Gastrocnemius medialis (tissue), 4 donors: ENCODE results near the gene DSE. TPM values are rescaled to one million over a fixed set of nuclear protein-coding genes. Genes with fewer than 3 reads are reported as not detected.

ENCODE experiments used
- ATAC-seq, 2 donors: fragments of 150-250 bp; one replicate each; pipeline ENCODE4 v1.9.1; 2016
- DNase-seq, 2 donors: peaks; one replicate each; pipeline ENCODE4 v3.0.0-alpha.2; 2019
- H3K27ac ChIP-seq, 4 donors: fragments of 200-600 bp; sonication (generic); 1 replicate in 1 of 4; 2 replicates in 3 of 4; pipeline ENCODE4 v1.5.1; 2016 to 2018; ENCODE audit warnings: mild to moderate bottlenecking in 2 of 4, moderate library complexity in 1 of 4
- H3K27me3 ChIP-seq, 3 donors: fragments of 200-600 bp; sonication (generic) in 2 of 3; 1 replicate in 1 of 3; 2 replicates in 2 of 3; pipeline versions ENCODE4 v1.5.1 to v1.6.0; 2016 to 2019; ENCODE audit warnings: mild to moderate bottlenecking in 1 of 3, moderate library complexity in 1 of 3
- H3K36me3 ChIP-seq, 2 donors: fragments of 200-600 bp; sonication (generic) in 1 of 2; one replicate each; pipeline ENCODE4 v1.5.1; 2017 to 2018
- H3K4me1 ChIP-seq, 2 donors: fragments of 200-600 bp; sonication (generic) in 1 of 2; one replicate each; pipeline ENCODE4 v1.5.1; 2016 to 2017; ENCODE audit warnings: mild to moderate bottlenecking in 2 of 2
- H3K4me3 ChIP-seq, 4 donors: fragments of 200-600 bp; sonication (generic) in 3 of 4; 1 replicate in 1 of 4; 2 replicates in 3 of 4; pipeline ENCODE4 v1.5.1; 2016 to 2019; ENCODE audit warnings: mild to moderate bottlenecking in 2 of 4
- H3K9me3 ChIP-seq, 3 donors: fragments of 200-600 bp; sonication (generic) in 2 of 3; 1 replicate in 1 of 3; 2 replicates in 2 of 3; pipeline ENCODE4 v1.5.1; 2016 to 2019
- CTCF ChIP-seq, 5 experiments: fragments of 450-650 bp in 3 of 5; fragments of 200-600 bp in 2 of 5; sonication (generic) in 2 of 5; IDR thresholded peaks in 4 of 5; conservative IDR thresholded peaks in 1 of 5; 1 replicate in 4 of 5; 2 replicates in 1 of 5; pipeline ENCODE4 v1.5.1; 2016 to 2019; ENCODE audit warnings: antibody characterized with exemption in 5 of 5, mild to moderate bottlenecking in 3 of 5, moderate library complexity in 3 of 5
- POLR2A ChIP-seq, 2 donors: fragments of 450-650 bp; IDR thresholded peaks; one replicate each; pipeline ENCODE4 v1.6.1; 2017; ENCODE audit warnings: antibody characterized with exemption in 2 of 2, mild to moderate bottlenecking in 2 of 2, moderate library complexity in 2 of 2
- in situ Hi-C, 4 donors: fragments of 200-750 bp; cut with MboI; loops; one replicate each; pipeline versions ENCODE4 v1.15.0 to v1.8.0; 2017; ENCODE audit warnings: low sequenced_read_pairs in 4 of 4
- intact Hi-C: fragments of 100-400 bp; cut with DNase I; formaldehyde crosslinking; loops from one replicate; pipeline ENCODE4 v1.15.1; 2023; ENCODE audit warnings: low total_unique reads
- total RNA-seq, 4 donors: library from RNA; depleted of rRNA; stranded (reverse); fragments of >200 nt; gene quantifications; one replicate each; pipeline versions ENCODE4 v1.1.0 to v1.2.3, GENCODE V29; 2016

The DSE gene
- total RNA-seq, 4 donors from 2014 or later: 9.6 to 14.8 (median 11.8) TPM

GRCh38 chr6:116400328-116400727 is 29.6 kb downstream of the DSE start:
- ATAC-seq: no peak
- in situ Hi-C loops (no loop called here), intact Hi-C loops (no loop called here)
- no peaks in the 10 kb centered on the region for H3K36me3 ChIP-seq
- H3K27ac ChIP-seq: no peak overlapping the region
- no peak for TF ChIP-seq CTCF (IDR thresholded peaks at IDR 0.05 in 4 of 5, conservative IDR thresholded peaks at IDR 0.05 in 1 of 5)
- TF ChIP-seq POLR2A (IDR thresholded peaks at IDR 0.05): no peak
- H3K4me1 ChIP-seq: peaks cover 27 to 33% of the 10 kb centered on the region in 2 donors
- H3K27me3 ChIP-seq: no peaks in the 10 kb centered on the region
- no peak overlapping the region for H3K4me3 ChIP-seq
- DNase-seq: no peak
- no peaks in the 10 kb centered on the region for H3K9me3 ChIP-seq

- intact Hi-C loops (no loop called here), in situ Hi-C loops (no loop called here)
- Histone ChIP-seq H3K4me3 (no peak overlapping the region), H3K27ac (no peak overlapping the region), H3K9me3 (no peaks in the 10 kb centered on the region), H3K27me3 (no peaks in the 10 kb centered on the region), H3K4me1 (peaks cover 39 to 52% of the 10 kb centered on the region in 2 donors), H3K36me3 (no peaks in the 10 kb centered on the region)
- TF ChIP-seq CTCF (IDR thresholded peaks at IDR 0.05 in 4 of 5, conservative IDR thresholded peaks at IDR 0.05 in 1 of 5): no peak
- TF ChIP-seq POLR2A (IDR thresholded peaks at IDR 0.05): no peak
- no peak for ATAC-seq
- no peak for DNase-seq
Measured at GRCh38 chr6:116402108-116402937, 31.6 kb downstream of the DSE start.

GRCh38 chr6:116403205-116403604 is 32.5 kb downstream of the DSE start:
- Histone ChIP-seq H3K27me3 (no peaks in the 10 kb centered on the region), H3K27ac (no peak overlapping the region), H3K9me3 (no peaks in the 10 kb centered on the region), H3K4me1 (peaks cover 40 to 54% of the 10 kb centered on the region in 2 donors), H3K36me3 (no peaks in the 10 kb centered on the region), H3K4me3 (no peak overlapping the region)
- intact Hi-C loops: no loop called here
- TF ChIP-seq CTCF (IDR thresholded peaks at IDR 0.05 in 4 of 5, conservative IDR thresholded peaks at IDR 0.05 in 1 of 5): no peak
- TF ChIP-seq POLR2A (IDR thresholded peaks at IDR 0.05): no peak
- in situ Hi-C loops: no loop called here
- no peak for DNase-seq
- no peak for ATAC-seq

- ATAC-seq (no peak), DNase-seq (no peak)
- TF ChIP-seq CTCF (IDR thresholded peaks at IDR 0.05 in 4 of 5, conservative IDR thresholded peaks at IDR 0.05 in 1 of 5): no peak
- no peak for TF ChIP-seq POLR2A (IDR thresholded peaks at IDR 0.05)
- peaks cover 48 to 57% of the 10 kb centered on the region in 2 donors for H3K4me1 ChIP-seq
- peak overlapping the region in 2 of 4 donors; percentile 9 to 38 for H3K27ac ChIP-seq
- H3K4me3 ChIP-seq: peak overlapping the region in 1 of 4 donors; percentile 33
- no peaks in the 10 kb centered on the region for H3K27me3 ChIP-seq
- in situ Hi-C loops (no loop called here), intact Hi-C loops (no loop called here)
- H3K9me3 ChIP-seq: no peaks in the 10 kb centered on the region
- no peaks in the 10 kb centered on the region for H3K36me3 ChIP-seq
Measured at GRCh38 chr6:116404696-116405095, 33.9 kb downstream of the DSE start.
